Mucosa of rectum (tissue), 2 donors: ENCODE measurements around the gene AP4E1.
"Not testable (repeated sequence)": the region's sequence is repeated elsewhere in the genome, so short reads cannot be mapped to it uniquely, and the experiment has no call there.

Experiments used
- H3K27ac ChIP-seq, 2 donors: one replicate each; pipeline ENCODE4 v1.7.0; 2013; ENCODE audit warnings: inconsistent platforms in 2 of 2, low read depth in 2 of 2, low read length in 2 of 2
- H3K27me3 ChIP-seq, 2 donors: one replicate each; pipeline ENCODE4 v1.7.0; 2013; ENCODE audit warnings: low read length in 2 of 2; ENCODE audit not compliant: control insufficient read depth in 2 of 2, insufficient read depth in 2 of 2
- H3K36me3 ChIP-seq, 2 donors: one replicate each; pipeline ENCODE4 v1.7.0; 2013; ENCODE audit warnings: low read length in 2 of 2; ENCODE audit not compliant: control insufficient read depth in 2 of 2, insufficient read depth in 2 of 2
- H3K4me1 ChIP-seq, 2 donors: one replicate each; pipeline ENCODE4 v1.7.0; 2013; ENCODE audit warnings: low read length in 2 of 2, mild to moderate bottlenecking in 1 of 2; ENCODE audit not compliant: control insufficient read depth in 2 of 2, insufficient read depth in 2 of 2
- H3K4me3 ChIP-seq, 2 donors: one replicate each; pipeline ENCODE4 v1.7.0; 2013; ENCODE audit warnings: low read length in 2 of 2
- H3K9ac ChIP-seq, 2 donors: one replicate each; pipeline ENCODE4 v1.7.0; 2013; ENCODE audit warnings: low read length in 2 of 2, low read depth in 1 of 2, mild to moderate bottlenecking in 1 of 2
- H3K9me3 ChIP-seq, 2 donors: one replicate each; pipeline ENCODE4 v1.7.0; 2013; ENCODE audit warnings: low read length in 2 of 2; ENCODE audit not compliant: control insufficient read depth in 2 of 2
- donor health status: healthy.
- donor health status: Normal muscosa, but diverticular disease.

AP4E1 gene

GRCh38 chr15:50886611-50887345, 21.7 kb upstream of the AP4E1 start:
- Histone ChIP-seq H3K27me3 (no peaks in the 10 kb centered on the region), H3K9ac (no peak overlapping the region), H3K4me3 (no peak overlapping the region), H3K36me3 (no peaks in the 10 kb centered on the region), H3K9me3 (no peaks in the 10 kb centered on the region), H3K4me1 (no peaks in the 10 kb centered on the region), H3K27ac (no peak overlapping the region)

- H3K27ac ChIP-seq, result no peak overlapping the region
- H3K4me1 ChIP-seq, result no peaks in the 10 kb centered on the region
- H3K9me3 ChIP-seq, result no peaks in the 10 kb centered on the region
- H3K27me3 ChIP-seq, result no peaks in the 10 kb centered on the region
- H3K9ac ChIP-seq, result no peak overlapping the region
- no peaks in the 10 kb centered on the region for H3K36me3 ChIP-seq
- no peak overlapping the region for H3K4me3 ChIP-seq
Observed at GRCh38 chr15:50888054-50888453, 20.4 kb upstream of the AP4E1 start.

- H3K4me1 ChIP-seq, result no peaks in the 10 kb centered on the region
- H3K4me3 ChIP-seq, result no peak overlapping the region
- no peaks in the 10 kb centered on the region for H3K36me3 ChIP-seq
- no peak overlapping the region for H3K27ac ChIP-seq
- no peaks in the 10 kb centered on the region for H3K27me3 ChIP-seq
- H3K9ac ChIP-seq, result no peak overlapping the region
- no peaks in the 10 kb centered on the region for H3K9me3 ChIP-seq
Observed at GRCh38 chr15:50889589-50889988, 18.9 kb upstream of the AP4E1 start.

GRCh38 chr15:50890751-50891150, 17.7 kb upstream of the AP4E1 start:
- H3K9me3 ChIP-seq, result no peaks in the 10 kb centered on the region
- no peak overlapping the region for H3K4me3 ChIP-seq
- no peak overlapping the region for H3K27ac ChIP-seq
- no peak overlapping the region for H3K9ac ChIP-seq
- no peaks in the 10 kb centered on the region for H3K4me1 ChIP-seq
- no peaks in the 10 kb centered on the region for H3K36me3 ChIP-seq
- H3K27me3 ChIP-seq, result no peaks in the 10 kb centered on the region

GRCh38 chr15:50891159-50891558, 17.3 kb upstream of the AP4E1 start:
- H3K36me3 ChIP-seq, result no peaks in the 10 kb centered on the region
- no peaks in the 10 kb centered on the region for H3K9me3 ChIP-seq
- no peak overlapping the region for H3K4me3 ChIP-seq
- no peak overlapping the region for H3K9ac ChIP-seq
- H3K4me1 ChIP-seq, result no peaks in the 10 kb centered on the region
- H3K27ac ChIP-seq, result no peak overlapping the region
- no peaks in the 10 kb centered on the region for H3K27me3 ChIP-seq

GRCh38 chr15:50893976-50894375, 14.5 kb upstream of the AP4E1 start:
- Histone ChIP-seq H3K27ac (no peak overlapping the region), H3K27me3 (no peaks in the 10 kb centered on the region), H3K9me3 (no peaks in the 10 kb centered on the region), H3K9ac (no peak overlapping the region), H3K4me1 (no peaks in the 10 kb centered on the region), H3K4me3 (no peak overlapping the region), H3K36me3 (no peaks in the 10 kb centered on the region)

- H3K27ac ChIP-seq, H3K4me3 ChIP-seq, H3K36me3 ChIP-seq, H3K4me1 ChIP-seq, H3K9ac ChIP-seq, H3K27me3 ChIP-seq, H3K9me3 ChIP-seq: not testable (repeated sequence)
Observed at GRCh38 chr15:50901390-50901789, 7.1 kb upstream of the AP4E1 start.

- no peak overlapping the region for H3K9ac ChIP-seq
- H3K27me3 ChIP-seq, result no peaks in the 10 kb centered on the region
- H3K36me3 ChIP-seq, result no peaks in the 10 kb centered on the region
- no peaks in the 10 kb centered on the region for H3K9me3 ChIP-seq
- H3K27ac ChIP-seq, result no peak overlapping the region
- no peak overlapping the region for H3K4me3 ChIP-seq
- peaks cover 0 to 5% of the 10 kb centered on the region in 2 donors for H3K4me1 ChIP-seq
Observed at GRCh38 chr15:50904211-50904610, 4.3 kb upstream of the AP4E1 start.

- Histone ChIP-seq H3K9me3 (no peaks in the 10 kb centered on the region), H3K27me3 (no peaks in the 10 kb centered on the region), H3K9ac (no peak overlapping the region), H3K4me1 (peaks cover 0 to 5% of the 10 kb centered on the region in 2 donors), H3K36me3 (no peaks in the 10 kb centered on the region), H3K4me3 (no peak overlapping the region), H3K27ac (no peak overlapping the region)
Observed at GRCh38 chr15:50905055-50905454, 3.4 kb upstream of the AP4E1 start.

GRCh38 chr15:50906954-50907600, 1.4 kb upstream of the AP4E1 start:
- peak overlapping the region; percentile 83 to 85 for H3K9ac ChIP-seq
- H3K36me3 ChIP-seq, result peaks cover 0 to 3% of the 10 kb centered on the region in 2 donors
- H3K27me3 ChIP-seq, result no peaks in the 10 kb centered on the region
- no peaks in the 10 kb centered on the region for H3K9me3 ChIP-seq
- peaks cover 0 to 5% of the 10 kb centered on the region in 2 donors for H3K4me1 ChIP-seq
- H3K4me3 ChIP-seq, result peak overlapping the region; percentile 78 to 79
- peak overlapping the region; percentile 82 to 86 for H3K27ac ChIP-seq
